ENCODE data around the gene ALPG. TPM values are rescaled to one million over a fixed set of nuclear protein-coding genes. Genes with fewer than 3 reads are reported as not detected.

Gene ALPG
- total RNA-seq, 2 donors from 2014 or later = not detected

DNA sequence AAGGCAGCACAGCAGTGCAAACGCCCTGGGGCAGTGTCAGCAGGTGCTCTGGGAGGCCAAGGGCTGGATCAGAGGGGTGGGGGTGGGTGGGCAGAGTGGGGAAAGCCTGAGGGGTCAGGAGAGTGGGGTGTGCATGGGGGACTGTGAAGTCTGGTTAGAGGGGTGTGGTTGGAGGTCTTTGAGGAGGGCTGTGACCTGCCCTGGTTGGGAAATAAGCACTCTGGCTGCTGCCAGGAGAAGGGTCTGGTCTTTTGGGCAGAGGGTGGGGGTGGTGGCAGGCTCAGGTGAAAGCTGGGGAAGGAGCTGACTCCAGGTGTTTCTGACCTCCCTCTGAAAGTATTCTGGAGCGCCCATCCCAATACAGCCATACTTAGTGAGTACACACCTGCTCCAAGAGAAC is 53.5 kb downstream of the ALPG start:
- no peaks in the 10 kb centered on the region for H3K36me3 Mint-ChIP-seq (ENCODE audit: low read depth)
- no peak for TF ChIP-seq CTCF (conservative IDR thresholded peaks at IDR 0.05)
- no peaks in the 10 kb centered on the region for H3K9me3 Mint-ChIP-seq
- DNase-seq = peak; percentile 32
- WGBS, 2 experiments (ENCODE audit: insufficient coverage in 1 of 2, insufficient read length in 1 of 2) = 70 to 84% methylated on average over 2 of the region's 2 CpGs
- Histone ChIP-seq H3K4me3 (ENCODE audit: low read length) (no peak overlapping the region), H3K4me1 (ENCODE audit: control insufficient read depth, insufficient read depth, low read length) (no peaks in the 10 kb centered on the region), H3K27ac (ENCODE audit: low read depth, low read length) (no peak overlapping the region), H3K9me3 (ENCODE audit: control insufficient read depth, low read length) (no peaks in the 10 kb centered on the region), H3K9ac (ENCODE audit: extremely low read depth, low read length, poor library complexity, severe bottlenecking) (no peak overlapping the region), H3K36me3 (ENCODE audit: control insufficient read depth, insufficient read depth, low read length) (no peaks in the 10 kb centered on the region), H3K27me3 (ENCODE audit: control insufficient read depth, insufficient read depth, low read length, poor library complexity, severe bottlenecking) (no peaks in the 10 kb centered on the region)
- peaks cover 16% of the 10 kb centered on the region for H3K27me3 Mint-ChIP-seq (ENCODE audit: insufficient read depth)
- no peak overlapping the region for H3K4me3 Mint-ChIP-seq
- H3K4me1 Mint-ChIP-seq = peaks cover 1% of the 10 kb centered on the region
- H3K27ac Mint-ChIP-seq = no peak overlapping the region

Other genes with a start within 250 kb of the ALPG start
- gene ALPP, start 28.1 kb upstream of the ALPG start, total RNA-seq = not detected
- not detected for gene ALPI, start 49.3 kb downstream of the ALPG start, total RNA-seq
- 1 to 10 TPM; 1.6 to 4.6 TPM for gene ECEL1, start 81.0 kb downstream of the ALPG start, total RNA-seq
- not detected for gene PRSS56, start 113.5 kb downstream of the ALPG start, total RNA-seq
- gene CHRND, start 119.3 kb downstream of the ALPG start, total RNA-seq = under 1 TPM in 1 of 2 donors, not detected in 1; 0.11 TPM
- gene CHRNG, start 132.8 kb downstream of the ALPG start, total RNA-seq = not detected
- 1 to 10 TPM; 6.5 to 6.7 TPM for gene TIGD1, start 143.7 kb downstream of the ALPG start, total RNA-seq
- 100 to 1,000 TPM; 105 to 116 TPM for gene EIF4E2, start 143.8 kb downstream of the ALPG start, total RNA-seq
- 10 to 100 TPM in 1 of 2 donors, 1 to 10 TPM in 1; 6.8 to 12.5 TPM for gene EFHD1, start 226.8 kb downstream of the ALPG start, total RNA-seq